ENCODE results near the gene MEI1. TPM values are rescaled to one million over a fixed set of nuclear protein-coding genes. Genes with fewer than 3 reads are reported as not detected.

The MEI1 gene
- total RNA-seq, 1 experiment from 2014 or later: 0.20 TPM

GRCh38 chr22:41799486-41800347 lies 100.4 kb downstream of the MEI1 start:
- no peak for TF ChIP-seq CTCF (conservative IDR thresholded peaks at IDR 0.05)
- Histone ChIP-seq H4K20me1 (ENCODE audit: control insufficient read depth, insufficient read depth, insufficient read length) (no peaks in the 10 kb centered on the region), H3K4me2 (ENCODE audit: insufficient read depth, insufficient read length, low read length) (peak overlapping the region; percentile 90), H2BK12ac (ENCODE audit: insufficient read length, low read depth, low read length) (no peak overlapping the region), H4K91ac (ENCODE audit: insufficient read length, low read depth, low read length) (no peak overlapping the region), H3K27ac (ENCODE audit: insufficient read length, low read depth, low read length) (peak overlapping the region; percentile 2), H2AK5ac (ENCODE audit: insufficient read length, low read length) (peak overlapping the region; percentile 4), H2BK120ac (ENCODE audit: low read depth, low read length, poor library complexity, severe bottlenecking) (no peak overlapping the region), H3K27me3 (ENCODE audit: insufficient read depth, low read length) (no peaks in the 10 kb centered on the region), H3K79me2 (ENCODE audit: insufficient read depth, low read length) (peaks cover 6% of the 10 kb centered on the region; the same call in 1 of the 2 replicates), H3K23ac (ENCODE audit: insufficient read length, low read depth, low read length) (no peak overlapping the region), H3K23me2 (ENCODE audit: insufficient read length, low read depth, low read length, poor library complexity, severe bottlenecking) (peaks cover 15% of the 10 kb centered on the region), H2BK5ac (ENCODE audit: insufficient read length, low read length) (no peak overlapping the region), H2AFZ (ENCODE audit: low read length) (no peak overlapping the region), H4K8ac (replicated peaks; ENCODE audit: insufficient read length, low read depth, low read length) (no peak overlapping the region), H3K14ac (ENCODE audit: insufficient read depth, low read length) (peak overlapping the region; percentile 44), H3T11ph (ENCODE audit: low read length) (no peak overlapping the region), H3K9me3 (ENCODE audit: control insufficient read depth, low read depth, low read length) (no peaks in the 10 kb centered on the region), H3K4ac (ENCODE audit: low read depth, low read length) (no peak overlapping the region), H3K9ac (ENCODE audit: extremely low read depth, insufficient read length, low read length) (peak overlapping the region; percentile 3), H2BK20ac (ENCODE audit: low read depth, low read length, poor library complexity, severe bottlenecking) (no peak overlapping the region), H3K4me1 (ENCODE audit: insufficient read depth, low read length) (peaks cover 6% of the 10 kb centered on the region; the same call in 1 of the 2 replicates), H3K79me1 (ENCODE audit: insufficient read depth, low read depth, low read length, poor library complexity, severe bottlenecking) (peaks cover 6% of the 10 kb centered on the region), H3K56ac (ENCODE audit: insufficient read length, low read depth, low read length) (no peak overlapping the region), H4K5ac (ENCODE audit: insufficient read length, low read depth, low read length) (peak overlapping the region; percentile 7), H3K18ac (ENCODE audit: insufficient read length, low read depth, low read length) (peak overlapping the region; percentile 89), H2BK15ac (ENCODE audit: low read depth, low read length) (no peak overlapping the region)
- peaks cover 27 to 29% of the 10 kb centered on the region in 2 experiments for H3K4me1 Mint-ChIP-seq
- no peaks in the 10 kb centered on the region; the same call in 1 of the 2 replicates for H3K27me3 Mint-ChIP-seq (ENCODE audit: low read depth)
- DNase-seq: peak; percentile 43
- peak overlapping the region; percentile 92 to 97 for H3K4me3 Mint-ChIP-seq
- no peaks in the 10 kb centered on the region for H3K9me3 Mint-ChIP-seq
- WGBS (ENCODE audit: extremely low coverage, insufficient read length, low lambda C conversion rate): no CpG with 5 or more reads among the region's 38 CpGs
- peak overlapping the region in 2 of 3 experiments; percentile 84 to 97; a peak in 5 of 7 replicates for H3K27ac Mint-ChIP-seq
- peaks cover 4 to 13% (median 5%) of the 10 kb centered on the region in 3 experiments; a peak in 6 of 7 replicates for H3K36me3 Mint-ChIP-seq (ENCODE audit: insufficient read depth in 1 of 3, low read depth in 3 of 3)

Measured in H9 (cell line).